Mesodermal cell (in vitro differentiated cells): Measurements from ENCODE around the gene KLHL22.
A peak's percentile ranks its signal among the peaks of the same experiment; 100 is the strongest.
"Not testable (repeated sequence)": the region's sequence is repeated elsewhere in the genome, so short reads cannot be mapped to it uniquely, and the experiment has no call there.

Experiments used
- H3K27ac ChIP-seq: 2 replicates; pipeline ENCODE4 v1.7.0; 2013; ENCODE audit warnings: mild to moderate bottlenecking, low read depth, low read length, moderate library complexity; ENCODE audit not compliant: severe bottlenecking
- H3K36me3 ChIP-seq: 2 replicates; pipeline ENCODE4 v1.7.1; 2013; ENCODE audit warnings: mild to moderate bottlenecking, low read length, moderate library complexity; ENCODE audit not compliant: control insufficient read depth, insufficient read depth
- H3K4me1 ChIP-seq: one replicate; pipeline ENCODE4 v1.7.1; 2013; ENCODE audit warnings: mild to moderate bottlenecking, low read length; ENCODE audit not compliant: insufficient read depth, control insufficient read depth, poor library complexity, severe bottlenecking
- H3K4me3 ChIP-seq: 2 replicates; pipeline ENCODE4 v1.7.0; 2013; ENCODE audit warnings: low read length, control low read depth, mild to moderate bottlenecking; ENCODE audit not compliant: insufficient read depth, poor library complexity, severe bottlenecking; ENCODE audit errors: extremely low read depth
- H3K9me3 ChIP-seq: 2 replicates; pipeline ENCODE4 v1.7.1; 2013; ENCODE audit warnings: mild to moderate bottlenecking, low read length, moderate library complexity; ENCODE audit not compliant: control insufficient read depth
- WGBS, 2 experiments: methylation state at CpG; one replicate each; pipeline ENCODE4 v1.1.5; 2013; ENCODE audit warnings: missing lambda C conversion rate in 2 of 2; ENCODE audit not compliant: insufficient coverage in 2 of 2; 5-methylcytosine and 5-hydroxymethylcytosine counted together

Gene KLHL22

GRCh38 chr22:20456064-20456721 is 39.4 kb downstream of the KLHL22 start:
- WGBS, 2 experiments: 8 to 37% methylated on average over 3 to 5 of the region's 6 CpGs
- peaks cover 18% of the 10 kb centered on the region for H3K36me3 ChIP-seq
- H3K9me3 ChIP-seq: no peaks in the 10 kb centered on the region
- H3K27ac ChIP-seq: peak overlapping the region; percentile 66
- no peak overlapping the region for H3K4me3 ChIP-seq
- H3K4me1 ChIP-seq: peaks cover 4% of the 10 kb centered on the region

GRCh38 chr22:20455709-20456063 is 39.9 kb downstream of the KLHL22 start:
- WGBS, 2 experiments: 82 to 92% methylated on average over 5 of the region's 8 CpGs

GRCh38 chr22:20453222-20453621 is 42.4 kb downstream of the KLHL22 start:
- Histone ChIP-seq H3K27ac (no peak overlapping the region), H3K4me3 (no peak overlapping the region), H3K4me1 (peaks cover 4% of the 10 kb centered on the region), H3K9me3 (no peaks in the 10 kb centered on the region), H3K36me3 (peaks cover 11% of the 10 kb centered on the region)
- 75% methylated on average over 2 of the region's 3 CpGs; no CpG with 5 or more reads in 1 of the 2 experiments for WGBS, 2 experiments

More at GRCh38 chr22:20455709-20456063, 39.9 kb downstream of the KLHL22 start:
- Histone ChIP-seq H3K4me1 (peaks cover 4% of the 10 kb centered on the region), H3K36me3 (peaks cover 14% of the 10 kb centered on the region), H3K4me3 (no peak overlapping the region), H3K9me3 (no peaks in the 10 kb centered on the region), H3K27ac (no peak overlapping the region)

DNA sequence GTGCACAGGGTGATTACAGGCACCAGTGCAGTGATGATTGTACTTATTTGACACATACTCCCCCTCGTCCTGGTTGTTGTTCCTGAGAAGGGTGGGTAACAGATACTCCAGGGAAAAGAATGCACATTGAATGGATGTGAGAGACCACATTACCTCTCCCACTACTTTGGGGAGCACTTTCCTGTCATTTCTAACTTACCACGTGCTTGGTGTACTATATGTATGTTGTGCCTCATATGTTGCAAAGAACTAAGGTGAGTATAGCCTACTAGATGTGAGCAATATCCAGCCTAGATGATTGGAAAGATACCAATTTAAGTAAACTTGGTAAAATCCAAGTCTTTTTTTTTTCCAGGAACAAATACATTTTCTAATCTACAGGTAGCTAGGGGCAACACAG is 43.7 kb downstream of the KLHL22 start:
- 100% methylated on average over 1 of the region's 2 CpGs; no CpG with 5 or more reads in 1 of the 2 experiments for WGBS, 2 experiments
- Histone ChIP-seq H3K9me3 (no peaks in the 10 kb centered on the region), H3K36me3 (peaks cover 7% of the 10 kb centered on the region), H3K27ac (no peak overlapping the region), H3K4me3 (no peak overlapping the region), H3K4me1 (peaks cover 4% of the 10 kb centered on the region)

DNA sequence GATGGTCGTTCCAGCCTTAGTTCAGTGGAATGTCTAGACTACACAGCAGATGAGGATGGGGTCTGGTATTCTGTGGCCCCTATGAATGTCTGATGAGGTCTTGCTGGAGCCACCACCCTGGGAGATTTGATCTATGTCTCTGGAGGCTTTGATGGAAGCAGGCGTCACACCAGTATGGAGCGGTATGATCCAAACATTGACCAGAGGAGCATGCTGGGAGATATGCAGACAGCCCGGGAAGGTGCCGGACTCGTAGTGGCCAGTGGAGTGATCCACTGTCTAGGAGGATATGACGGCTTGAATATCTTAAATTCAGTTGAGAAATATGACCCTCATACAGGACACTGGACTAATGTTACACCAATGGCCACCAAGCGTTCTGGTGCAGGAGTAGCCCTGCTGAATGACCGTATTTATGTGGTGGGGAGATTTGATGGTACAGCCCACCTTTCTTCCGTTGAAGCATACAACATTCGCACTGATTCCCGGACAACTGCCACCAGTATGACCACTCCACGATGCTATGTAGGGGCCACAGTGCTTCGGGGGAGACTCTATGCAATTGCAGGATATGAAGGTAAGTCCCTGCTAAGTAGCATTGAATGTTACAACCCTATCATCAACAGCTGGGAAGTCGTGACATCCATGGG is 44.3 kb downstream of the KLHL22 start:
- H3K9me3 ChIP-seq, H3K4me1 ChIP-seq, H3K36me3 ChIP-seq, H3K4me3 ChIP-seq, H3K27ac ChIP-seq: not testable (repeated sequence)
- 96 to 97% methylated on average over 11 to 12 of the region's 15 CpGs for WGBS, 2 experiments

DNA sequence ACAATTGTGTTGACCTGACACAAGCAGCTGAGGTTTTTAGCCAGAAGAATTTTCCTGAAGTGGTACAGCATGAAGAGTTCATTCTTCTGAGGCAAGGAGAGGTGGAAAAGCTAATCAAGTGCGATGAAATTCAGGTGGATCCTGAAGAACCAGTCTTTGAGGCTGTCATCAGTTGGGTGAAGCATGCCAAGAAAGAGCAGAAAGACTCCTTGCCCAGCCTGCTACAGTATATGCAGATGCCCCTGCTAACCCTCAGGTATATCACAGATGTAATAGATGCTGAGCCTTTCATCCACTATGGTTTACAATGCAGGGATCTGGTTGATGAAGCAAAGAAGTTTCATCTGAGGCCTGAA is 45.1 kb downstream of the KLHL22 start:
- WGBS, 2 experiments: 92 to 100% methylated on average over 1 of the region's 1 CpG

GRCh38 chr22:20449819-20450550 is 45.6 kb downstream of the KLHL22 start:
- Histone ChIP-seq H3K4me3 (no peak overlapping the region), H3K4me1 (no peaks in the 10 kb centered on the region), H3K9me3 (no peaks in the 10 kb centered on the region), H3K36me3 (peaks cover 14% of the 10 kb centered on the region), H3K27ac (no peak overlapping the region)
- WGBS, 2 experiments: 95 to 97% methylated on average over 16 to 17 of the region's 19 CpGs

More for the DNA sequence above, 45.1 kb downstream of the KLHL22 start:
- H3K27ac ChIP-seq: no peak overlapping the region
- H3K4me1 ChIP-seq: no peaks in the 10 kb centered on the region
- H3K36me3 ChIP-seq: peaks cover 13% of the 10 kb centered on the region
- no peak overlapping the region for H3K4me3 ChIP-seq
- no peaks in the 10 kb centered on the region for H3K9me3 ChIP-seq

DNA sequence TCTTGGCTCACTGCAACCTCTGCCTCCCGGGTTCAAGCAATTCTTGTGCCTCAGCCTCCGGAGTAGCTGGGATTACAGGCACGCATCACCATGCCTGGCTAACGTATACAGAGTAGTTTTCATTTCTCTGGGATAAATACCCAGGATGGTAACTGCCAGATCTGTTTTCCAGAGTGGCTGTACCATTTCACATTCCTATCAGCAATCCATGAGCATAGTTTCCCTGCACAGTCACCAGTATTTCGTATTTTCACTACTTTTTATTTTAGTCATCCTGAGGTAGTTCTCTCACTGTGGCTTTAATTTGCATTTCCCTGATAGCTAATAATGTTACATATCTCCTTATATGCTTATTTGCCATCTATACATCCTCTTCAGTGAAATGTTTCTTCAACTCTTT is 47.0 kb downstream of the KLHL22 start:
- peaks cover 22% of the 10 kb centered on the region for H3K36me3 ChIP-seq
- 90 to 98% methylated on average over 5 of the region's 5 CpGs for WGBS, 2 experiments
- no peaks in the 10 kb centered on the region for H3K4me1 ChIP-seq
- no peaks in the 10 kb centered on the region for H3K9me3 ChIP-seq
- H3K4me3 ChIP-seq: no peak overlapping the region
- no peak overlapping the region for H3K27ac ChIP-seq

GRCh38 chr22:20446383-20446970 is 49.1 kb downstream of the KLHL22 start:
- WGBS, 2 experiments: 93 to 95% methylated on average over 14 to 19 of the region's 21 CpGs
- H3K4me3 ChIP-seq: no peak overlapping the region

GRCh38 chr22:20444325-20444724 is 51.3 kb downstream of the KLHL22 start:
- Histone ChIP-seq H3K4me3 (no peak overlapping the region), H3K36me3 (peaks cover 20% of the 10 kb centered on the region), H3K27ac (no peak overlapping the region), H3K4me1 (no peaks in the 10 kb centered on the region), H3K9me3 (no peaks in the 10 kb centered on the region)
- WGBS, 2 experiments: 90 to 97% methylated on average over 4 of the region's 4 CpGs

More at GRCh38 chr22:20446383-20446970, 49.1 kb downstream of the KLHL22 start:
- no peaks in the 10 kb centered on the region for H3K4me1 ChIP-seq
- H3K9me3 ChIP-seq: no peaks in the 10 kb centered on the region
- no peak overlapping the region for H3K27ac ChIP-seq
- peaks cover 20% of the 10 kb centered on the region for H3K36me3 ChIP-seq
